IMR-90 (cell line): ENCODE data around the gene XPA. TPM values are rescaled to one million over a fixed set of nuclear protein-coding genes. Genes with fewer than 3 reads are reported as not detected.

Experiments used
- ATAC-seq: fragments of 200-7000 bp; cut with Tn5 transposase; 2 replicates; pipeline ENCODE4 v1.9.1; 2020; ENCODE audit warnings: low read depth, mild to moderate bottlenecking, moderate library complexity
- BruUV-seq: library from RNA; stranded (reverse); fragments of 400-500 nt; replicated peaks from 2 replicates; lab custom pipeline; 2021; lab: Mats Ljungman, UMichigan
- CTCF ChIA-PET: fragments of 300-600 bp; formaldehyde crosslinking; extraction: SDS; loops from one replicate; lab custom pipeline; 2021; ENCODE audit warnings: antibody characterized with exemption; lab: Yijun Ruan, JAX
- POLR2A ChIA-PET: fragments of 300-600 bp; sonication (Branson Sonifier 250); formaldehyde crosslinking; loops from one replicate; lab custom pipeline; 2022; ENCODE audit warnings: antibody characterized with exemption; ENCODE audit not compliant: unreplicated experiment; lab: Charles Lee
- DNase-seq: peaks from one replicate; pipeline ENCODE4 v3.0.0; 2013
- H2AFZ ChIP-seq: replicated peaks from 2 replicates; pipeline ENCODE3; 2013; ENCODE audit warnings: low read length, mild to moderate bottlenecking; ENCODE audit not compliant: poor library complexity
- H2AK5ac ChIP-seq: 2 replicates; pipeline ENCODE4 v1.6.1; 2013; ENCODE audit warnings: low read depth, low read length, inconsistent platforms
- H2AK9ac ChIP-seq: replicated peaks from 2 replicates; pipeline ENCODE3; 2013; ENCODE audit warnings: mild to moderate bottlenecking, low read depth, low read length, moderate library complexity; ENCODE audit not compliant: poor library complexity
- H2BK120ac ChIP-seq: 2 replicates; pipeline ENCODE4 v1.6.1; 2013; ENCODE audit warnings: low read depth, low read length, inconsistent platforms
- H2BK15ac ChIP-seq: 3 replicates; pipeline ENCODE4 v1.6.1; 2013; ENCODE audit warnings: low read depth, low read length, inconsistent platforms
- H2BK20ac ChIP-seq: 2 replicates; pipeline ENCODE4 v1.6.1; 2013; ENCODE audit warnings: low read depth, mild to moderate bottlenecking, inconsistent platforms, low read length, moderate library complexity
- H2BK5ac ChIP-seq: 2 replicates; pipeline ENCODE4 v1.6.1; 2013; ENCODE audit warnings: mild to moderate bottlenecking, low read depth, low read length, inconsistent platforms; ENCODE audit not compliant: poor library complexity, severe bottlenecking
- H3K14ac ChIP-seq: replicated peaks from 2 replicates; pipeline ENCODE4 v1.6.1; 2013; ENCODE audit warnings: low read depth, low read length, inconsistent platforms
- H3K18ac ChIP-seq: 2 replicates; pipeline ENCODE4 v1.6.1; 2013; ENCODE audit warnings: low read depth, low read length, control low read depth
- H3K23ac ChIP-seq: 2 replicates; pipeline ENCODE4 v1.6.1; 2013; ENCODE audit warnings: low read depth, low read length, inconsistent platforms
- H3K27ac ChIP-seq: 2 replicates; pipeline ENCODE4 v1.5.1; 2013; ENCODE audit warnings: mild to moderate bottlenecking, control low read depth, low read length; ENCODE audit not compliant: insufficient read depth
- H3K27me3 ChIP-seq: 2 replicates; pipeline ENCODE4 v1.6.1; 2013; ENCODE audit warnings: low read length; ENCODE audit not compliant: control insufficient read depth, insufficient read depth
- H3K36me3 ChIP-seq: 2 replicates; pipeline ENCODE4 v1.6.1; 2013; ENCODE audit warnings: low read length, mixed read lengths; ENCODE audit not compliant: control insufficient read depth, insufficient read depth
- H3K4ac ChIP-seq: 2 replicates; pipeline ENCODE4 v1.6.1; 2013; ENCODE audit warnings: low read depth, low read length, inconsistent platforms
- H3K4me1 ChIP-seq: 2 replicates; pipeline ENCODE4 v1.6.1; 2013; ENCODE audit warnings: low read length, mixed read lengths; ENCODE audit not compliant: control insufficient read depth, insufficient read depth
- H3K4me2 ChIP-seq: 2 replicates; pipeline ENCODE4 v1.6.1; 2013; ENCODE audit warnings: low read depth, mild to moderate bottlenecking, control low read depth, low read length, moderate library complexity
- H3K4me3 ChIP-seq: 2 replicates; pipeline ENCODE4 v1.5.1; 2013; ENCODE audit warnings: low read depth, mild to moderate bottlenecking, control low read depth, low read length, moderate library complexity; ENCODE audit not compliant: insufficient read depth
- H3K56ac ChIP-seq: 2 replicates; pipeline ENCODE4 v1.6.1; 2013; ENCODE audit warnings: low read length, inconsistent platforms; ENCODE audit not compliant: insufficient read depth; ENCODE audit errors: extremely low read depth
- H3K79me1 ChIP-seq, 2 experiments: 2 replicates each; pipeline ENCODE4 v1.6.1; 2013; ENCODE audit warnings: low read length in 2 of 2, inconsistent platforms in 1 of 2, low read depth in 1 of 2
- H3K9ac ChIP-seq: 2 replicates; pipeline ENCODE4 v1.6.1; 2013; ENCODE audit warnings: low read depth, low read length, control low read depth
- H3K9me1 ChIP-seq: 2 replicates; pipeline ENCODE4 v1.6.1; 2013; ENCODE audit warnings: low read length, inconsistent platforms; ENCODE audit not compliant: insufficient read depth
- H3K9me3 ChIP-seq: 2 replicates; pipeline ENCODE4 v1.6.1; 2013; ENCODE audit warnings: low read length; ENCODE audit not compliant: control insufficient read depth, insufficient read depth
- H4K20me1 ChIP-seq: 2 replicates; pipeline ENCODE4 v1.6.1; 2013; ENCODE audit warnings: low read length, inconsistent platforms; ENCODE audit not compliant: insufficient read depth
- H4K5ac ChIP-seq: 2 replicates; pipeline ENCODE4 v1.6.1; 2013; ENCODE audit warnings: mild to moderate bottlenecking, low read depth, low read length, control low read depth
- H4K8ac ChIP-seq, 2 experiments: 2 replicates each; pipeline ENCODE4 v1.6.1; 2013; ENCODE audit warnings: low read depth in 2 of 2, low read length in 2 of 2, control low read depth in 1 of 2, inconsistent platforms in 1 of 2
- H4K91ac ChIP-seq: 2 replicates; pipeline ENCODE4 v1.6.1; 2013; ENCODE audit warnings: low read depth, low read length, inconsistent platforms; ENCODE audit not compliant: insufficient read depth
- CEBPB ChIP-seq: IDR thresholded peaks from 2 replicates; pipeline ENCODE4 v1.6.1; 2012; ENCODE audit warnings: low read depth, low read length, improper control_type of control experiment
- CHD1 ChIP-seq: IDR thresholded peaks from 2 replicates; pipeline ENCODE4 v1.6.1; 2012; ENCODE audit warnings: low read depth, low read length, improper control_type of control experiment
- WGBS, 2 experiments: methylation state at CpG; one replicate each; pipeline versions ENCODE4 v1.1.5 to v1.1.7; 2013; ENCODE audit warnings: missing lambda C conversion rate in 2 of 2; ENCODE audit not compliant: insufficient read length in 1 of 2; ENCODE audit errors: extremely low coverage in 2 of 2; 5-methylcytosine and 5-hydroxymethylcytosine counted together
- dilution Hi-C: fragments of 300-500 bp; cut with HindIII; formaldehyde crosslinking; loops from one replicate; pipeline ENCODE4 v1.14.3; 2018; ENCODE audit warnings: low sequenced_read_pairs; ENCODE audit not compliant: unreplicated experiment
- in situ Hi-C: fragments of 300-500 bp; cut with MboI; formaldehyde crosslinking; loops from 3 replicates; pipeline ENCODE4 v1.14.3; 2019; ENCODE audit warnings: low sequenced_read_pairs, inconsistent platforms, mixed read lengths
- intact Hi-C: fragments of 100-400 bp; cut with micrococcal nuclease; formaldehyde crosslinking; loops from 2 replicates; pipeline ENCODE4 v1.10.0; 2022
- polyA plus RNA-seq, 3 experiments: library from polyadenylated mRNA; depleted of rRNA; stranded (reverse); fragments of >200 nt; gene quantifications; 2 replicates each; pipeline ENCODE4 v1.2.3, GENCODE V29; 2012; ENCODE audit warnings: low replicate concordance in 1 of 3
- total RNA-seq: library from RNA; depleted of rRNA; stranded (reverse); fragments of >200 nt; gene quantifications from 2 replicates; pipeline ENCODE4 v1.2.3, GENCODE V29; 2012

Gene XPA
- total and polyA plus RNA-seq, 2 of the 4 experiments (the other 2 are of a cell fraction) = 1.4 to 2.2 TPM

DNA sequence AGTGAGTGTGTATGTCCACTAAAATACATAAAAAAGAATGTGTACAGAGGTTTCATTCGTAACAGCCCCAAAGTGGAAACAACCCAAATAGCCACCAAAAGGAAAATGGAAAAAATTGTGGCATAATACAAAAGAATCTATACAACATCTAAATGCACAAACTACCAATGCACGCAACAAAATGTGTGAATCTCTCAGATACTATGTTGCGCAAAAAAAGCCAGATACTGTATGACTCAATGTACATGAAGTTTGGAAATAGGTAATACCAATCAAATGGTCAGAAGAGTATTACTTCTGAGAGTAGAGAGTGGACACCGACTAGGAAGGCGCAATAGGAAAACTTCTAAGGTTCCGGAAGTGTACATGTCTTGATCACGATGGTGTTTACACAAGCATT, 2.4 kb downstream of the XPA start:
- CTCF ChIA-PET = no interaction called here
- no peak overlapping the region for H3K14ac ChIP-seq
- no peak overlapping the region for H3K56ac ChIP-seq
- intact Hi-C loops (no loop called here), dilution Hi-C loops (no loop called here), in situ Hi-C loops (no loop called here)
- POLR2A ChIA-PET = no interaction called here
- peaks cover 7% of the 10 kb centered on the region for H3K4me1 ChIP-seq
- H2AK5ac ChIP-seq = no peak overlapping the region
- H4K91ac ChIP-seq = no peak overlapping the region
- H2BK120ac ChIP-seq = no peak overlapping the region
- no peak overlapping the region for H3K18ac ChIP-seq
- H3K9ac ChIP-seq = no peak overlapping the region
- H3K4ac ChIP-seq = no peak overlapping the region
- no peaks in the 10 kb centered on the region for H3K27me3 ChIP-seq
- H3K36me3 ChIP-seq = peaks cover 10% of the 10 kb centered on the region
- no peaks in the 10 kb centered on the region for H3K9me3 ChIP-seq
- DNase-seq (no peak), ATAC-seq (no peak)
- H2AK9ac ChIP-seq = no peak overlapping the region
- no peak overlapping the region for H2BK5ac ChIP-seq
- TF ChIP-seq CEBPB (peak; percentile 57), CHD1 (no peak)
- BruUV-seq = TSS peak; percentile 22
- H3K79me1 ChIP-seq = peaks cover 11 to 38% of the 10 kb centered on the region in 2 experiments
- no peak overlapping the region for H2BK20ac ChIP-seq
- no peak overlapping the region for H4K8ac ChIP-seq
- 0 out of 2 replicates have a peak, but pooled peaks cover 5% of the 10 kb centered on the region for H4K20me1 ChIP-seq
- 83% methylated on average over 1 of the region's 7 CpGs; no CpG with 5 or more reads in 1 of the 2 experiments for WGBS, 2 experiments
- H2AFZ ChIP-seq = no peak overlapping the region
- no peak overlapping the region for H2BK15ac ChIP-seq
- H3K4me2 ChIP-seq = peak overlapping the region; percentile 37
- H3K9me1 ChIP-seq = peaks cover 8% of the 10 kb centered on the region
- H3K23ac ChIP-seq = no peak overlapping the region
- H4K5ac ChIP-seq = no peak overlapping the region
- no peak overlapping the region for H3K27ac ChIP-seq
- no peak overlapping the region for H3K4me3 ChIP-seq
